K562 (cell line): ENCODE results near the gene TMF1. TPM values are rescaled to one million over a fixed set of nuclear protein-coding genes. Genes with fewer than 3 reads are reported as not detected.

Source experiments
- CBFA2T3 ChIP-seq: fragments of 450-650 bp; IDR thresholded peaks from 2 replicates; pipeline ENCODE4 v1.6.1; 2017
- CHCHD3 ChIP-seq: fragments of 250-450 bp; sonication (Bioruptor Pico); IDR thresholded peaks from 2 replicates; pipeline ENCODE4 v2.1.2; 2022; ENCODE audit warnings: mild to moderate bottlenecking
- ESRRB ChIP-seq: fragments of 250-450 bp; sonication (Bioruptor Pico); IDR thresholded peaks from 2 replicates; pipeline ENCODE4 v1.5.0; 2020; ENCODE audit warnings: mild to moderate bottlenecking, moderate library complexity, borderline replicate concordance
- EZH2 ChIP-seq: IDR thresholded peaks from 2 replicates; pipeline ENCODE4 v1.6.1; 2012; ENCODE audit warnings: low read depth, mild to moderate bottlenecking, inconsistent platforms, low read length, borderline replicate concordance
- FIP1L1 ChIP-seq: fragments of 200-400 bp; formaldehyde crosslinking; IDR thresholded peaks from 2 replicates; pipeline ENCODE4 v1.6.1; 2018; ENCODE audit warnings: mild to moderate bottlenecking, low read depth, low read length; ENCODE audit not compliant: poor library complexity, severe bottlenecking
- FOXA1 ChIP-seq: fragments of 450-650 bp; IDR thresholded peaks from 2 replicates; pipeline ENCODE4 v1.6.1; 2016; ENCODE audit warnings: mild to moderate bottlenecking, borderline replicate concordance
- HMGN3 ChIP-seq: IDR thresholded peaks from 2 replicates; pipeline ENCODE4 v1.6.1; 2011; ENCODE audit warnings: borderline replicate concordance, low read depth, mild to moderate bottlenecking, mixed read lengths, low read length; ENCODE audit not compliant: insufficient read length; ENCODE audit errors: extremely low read depth
- MIER1 ChIP-seq: fragments of 450-650 bp; IDR thresholded peaks from 2 replicates; pipeline ENCODE4 v1.6.1; 2016; ENCODE audit warnings: antibody characterized with exemption, mild to moderate bottlenecking, low read depth
- MYC ChIP-seq, 2 experiments: fragments of 250-450 bp in 1 of 2; sonication (Bioruptor Pico) in 1 of 2; IDR thresholded peaks; 2 replicates each; pipeline versions ENCODE4 v1.5.1 to v1.6.1; 2012 to 2021; ENCODE audit warnings: low read depth in 2 of 2, borderline replicate concordance in 1 of 2, improper control_type of control experiment in 1 of 2, low read length in 1 of 2, mild to moderate bottlenecking in 1 of 2, moderate library complexity in 1 of 2
- NCOR1 ChIP-seq: fragments of 450-650 bp; IDR thresholded peaks from 2 replicates; pipeline ENCODE4 v1.6.1; 2016; ENCODE audit warnings: mild to moderate bottlenecking, moderate library complexity
- PCBP1 ChIP-seq: fragments of 200-400 bp; formaldehyde crosslinking; IDR thresholded peaks from 2 replicates; pipeline ENCODE4 v1.6.1; 2018; ENCODE audit warnings: mild to moderate bottlenecking, low read depth, low read length; ENCODE audit not compliant: poor library complexity, severe bottlenecking
- POLR2A ChIP-seq: fragments of 450-650 bp; conservative IDR thresholded peaks from 2 replicates; pipeline ENCODE4 v1.6.1; 2016
- RBM14 ChIP-seq: fragments of 200-400 bp; formaldehyde crosslinking; IDR thresholded peaks from 2 replicates; pipeline ENCODE4 v1.6.1; 2018; ENCODE audit warnings: low read depth, mild to moderate bottlenecking, low read length, moderate library complexity, borderline replicate concordance; ENCODE audit not compliant: insufficient read depth
- TBL1XR1 ChIP-seq, 2 experiments: IDR thresholded peaks; 2 replicates each; pipeline ENCODE4 v1.6.1; 2012; ENCODE audit warnings: improper control_type of control experiment in 2 of 2, low read length in 2 of 2, mild to moderate bottlenecking in 1 of 2
- XRCC5 ChIP-seq: fragments of 200-400 bp; formaldehyde crosslinking; IDR thresholded peaks from 2 replicates; pipeline ENCODE4 v1.6.1; 2017; ENCODE audit warnings: low read depth, mild to moderate bottlenecking, low read length
- ZFX ChIP-seq: sonication (generic); formaldehyde crosslinking; IDR thresholded peaks from 2 replicates; pipeline ENCODE4 v1.8.0; 2022; ENCODE audit warnings: mild to moderate bottlenecking, missing genetic modification reagents, moderate library complexity
- polyA plus RNA-seq, 8 experiments: library from polyadenylated mRNA; depleted of rRNA in 4 of 8; stranded (reverse) in 5 of 8; unstranded in 3 of 8; fragments of >200 nt; fragmentation: Nextera tagmentation in 2 of 8; fragmentation: Illumina TruSeq in 1 of 8; extraction: Ambion mirVana in 2 of 8; extraction: Trizol in 1 of 8; gene quantifications; 2 replicates each; pipeline versions ENCODE4 v1.2.1 to v1.2.3, GENCODE V29; 2011 to 2014; ENCODE audit warnings: inconsistent platforms in 1 of 8, missing spikeins in 1 of 8
- total RNA-seq, 7 experiments: library from RNA; depleted of rRNA in 6 of 7; stranded (reverse); fragments of >200 nt in 6 of 7; fragmentation: Illumina TruSeq in 2 of 7; extraction: Trizol in 2 of 7; gene quantifications; 2 replicates each; pipeline versions ENCODE4 v1.2.1 to v1.2.3, GENCODE V29; 2011 to 2021; ENCODE audit warnings: low replicate concordance in 1 of 7
- TF ChIP-seq, protein P1 (sequence below): sonication (generic); formaldehyde crosslinking; IDR thresholded peaks from 2 replicates; pipeline ENCODE4 v1.8.1; 2022; ENCODE audit warnings: missing genetic modification reagents
- TF ChIP-seq, protein P2 (sequence below), 2 experiments: fragments of 450-650 bp; IDR thresholded peaks; 2 replicates each; pipeline ENCODE4 v1.6.1; 2016
- TF ChIP-seq, protein P3 (sequence below): IDR thresholded peaks from 2 replicates; pipeline ENCODE4 v1.6.1; 2012; ENCODE audit warnings: low read depth, low read length, improper control_type of control experiment, borderline replicate concordance
- TF ChIP-seq, protein P4 (sequence below): fragments of 250-450 bp; sonication (Bioruptor Pico); IDR thresholded peaks from 2 replicates; pipeline ENCODE4 v1.6.1; 2021; ENCODE audit warnings: mild to moderate bottlenecking
- TF ChIP-seq, protein P5 (sequence below): sonication (generic); formaldehyde crosslinking; IDR thresholded peaks from 2 replicates; pipeline ENCODE4 v1.8.0; 2022; ENCODE audit warnings: missing genetic modification reagents, mild to moderate bottlenecking, moderate library complexity, borderline replicate concordance

TMF1 gene
- total and polyA plus RNA-seq, 9 of the 15 experiments (the other 6 are each of a cell fraction or from before 2014, with no cell fraction given), result 3.1 to 13.9 (median 10.3) TPM

DNA sequence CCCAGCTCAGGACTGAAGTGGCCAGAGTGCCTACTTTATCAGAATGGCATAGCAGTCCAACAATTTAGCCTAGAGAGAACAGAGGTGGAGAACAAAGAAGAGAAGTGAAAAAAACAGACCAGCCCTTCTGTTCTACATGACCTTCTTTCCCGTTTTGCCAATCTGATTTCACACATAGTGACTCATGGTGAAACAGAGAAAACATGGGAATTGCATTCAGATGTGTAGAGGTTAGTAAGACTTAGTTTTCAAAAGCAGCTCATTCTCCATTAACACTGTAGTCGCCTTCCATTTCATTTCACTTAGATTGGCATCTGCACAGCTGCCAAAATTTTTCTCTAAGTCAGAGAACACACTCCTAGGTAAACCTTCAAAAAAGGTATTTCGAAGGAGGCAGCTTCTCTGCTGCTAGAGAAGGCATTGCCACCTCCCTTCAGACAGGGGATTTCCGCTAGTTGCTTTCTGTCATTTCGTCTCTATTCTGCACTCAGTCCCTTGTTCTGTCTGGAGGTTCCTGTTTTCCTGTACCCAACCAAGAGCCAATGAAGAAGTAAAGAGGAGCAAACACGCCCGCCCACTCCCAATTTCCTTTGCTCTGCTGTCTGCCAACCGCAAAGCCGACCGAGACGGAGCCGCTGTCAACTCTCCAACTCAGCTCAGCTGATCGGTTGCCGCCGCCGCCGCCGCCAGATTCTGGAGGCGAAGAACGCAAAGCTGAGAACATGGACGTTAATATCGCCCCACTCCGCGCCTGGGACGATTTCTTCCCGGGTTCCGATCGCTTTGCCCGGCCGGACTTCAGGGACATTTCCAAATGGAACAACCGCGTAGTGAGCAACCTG is 32.4 kb upstream of the TMF1 start, which contains the start of gene ARL6IP5 (continued):
- peak; percentile 61; the same call in 1 of the 2 replicates for TF ChIP-seq XRCC5
- TF ChIP-seq PCBP1, result no peak
- no peak for TF ChIP-seq MIER1
- no peak for TF ChIP-seq CBFA2T3
- no peak for TF ChIP-seq EZH2
- TF ChIP-seq RBM14, result no peak
- TF ChIP-seq, protein P1, sequence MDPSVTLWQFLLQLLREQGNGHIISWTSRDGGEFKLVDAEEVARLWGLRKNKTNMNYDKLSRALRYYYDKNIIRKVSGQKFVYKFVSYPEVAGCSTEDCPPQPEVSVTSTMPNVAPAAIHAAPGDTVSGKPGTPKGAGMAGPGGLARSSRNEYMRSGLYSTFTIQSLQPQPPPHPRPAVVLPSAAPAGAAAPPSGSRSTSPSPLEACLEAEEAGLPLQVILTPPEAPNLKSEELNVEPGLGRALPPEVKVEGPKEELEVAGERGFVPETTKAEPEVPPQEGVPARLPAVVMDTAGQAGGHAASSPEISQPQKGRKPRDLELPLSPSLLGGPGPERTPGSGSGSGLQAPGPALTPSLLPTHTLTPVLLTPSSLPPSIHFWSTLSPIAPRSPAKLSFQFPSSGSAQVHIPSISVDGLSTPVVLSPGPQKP, result no peak
- no peak for TF ChIP-seq FOXA1
- peak; percentile 49; the same call in 1 of the 2 replicates for TF ChIP-seq POLR2A
- no peak for TF ChIP-seq ZFX (CRISPR knock-in tag)
- TF ChIP-seq, protein P2, sequence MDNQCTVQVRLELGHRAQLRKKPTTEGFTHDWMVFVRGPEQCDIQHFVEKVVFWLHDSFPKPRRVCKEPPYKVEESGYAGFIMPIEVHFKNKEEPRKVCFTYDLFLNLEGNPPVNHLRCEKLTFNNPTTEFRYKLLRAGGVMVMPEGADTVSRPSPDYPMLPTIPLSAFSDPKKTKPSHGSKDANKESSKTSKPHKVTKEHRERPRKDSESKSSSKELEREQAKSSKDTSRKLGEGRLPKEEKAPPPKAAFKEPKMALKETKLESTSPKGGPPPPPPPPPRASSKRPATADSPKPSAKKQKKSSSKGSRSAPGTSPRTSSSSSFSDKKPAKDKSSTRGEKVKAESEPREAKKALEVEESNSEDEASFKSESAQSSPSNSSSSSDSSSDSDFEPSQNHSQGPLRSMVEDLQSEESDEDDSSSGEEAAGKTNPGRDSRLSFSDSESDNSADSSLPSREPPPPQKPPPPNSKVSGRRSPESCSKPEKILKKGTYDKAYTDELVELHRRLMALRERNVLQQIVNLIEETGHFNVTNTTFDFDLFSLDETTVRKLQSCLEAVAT (IDR thresholded peaks at IDR 0.05), result peak in 1 of 2 experiments; percentile 71; a peak in 2 of 4 replicates
- no peak for TF ChIP-seq CHCHD3 (CRISPR knock-in tag)
- TF ChIP-seq, protein P3, sequence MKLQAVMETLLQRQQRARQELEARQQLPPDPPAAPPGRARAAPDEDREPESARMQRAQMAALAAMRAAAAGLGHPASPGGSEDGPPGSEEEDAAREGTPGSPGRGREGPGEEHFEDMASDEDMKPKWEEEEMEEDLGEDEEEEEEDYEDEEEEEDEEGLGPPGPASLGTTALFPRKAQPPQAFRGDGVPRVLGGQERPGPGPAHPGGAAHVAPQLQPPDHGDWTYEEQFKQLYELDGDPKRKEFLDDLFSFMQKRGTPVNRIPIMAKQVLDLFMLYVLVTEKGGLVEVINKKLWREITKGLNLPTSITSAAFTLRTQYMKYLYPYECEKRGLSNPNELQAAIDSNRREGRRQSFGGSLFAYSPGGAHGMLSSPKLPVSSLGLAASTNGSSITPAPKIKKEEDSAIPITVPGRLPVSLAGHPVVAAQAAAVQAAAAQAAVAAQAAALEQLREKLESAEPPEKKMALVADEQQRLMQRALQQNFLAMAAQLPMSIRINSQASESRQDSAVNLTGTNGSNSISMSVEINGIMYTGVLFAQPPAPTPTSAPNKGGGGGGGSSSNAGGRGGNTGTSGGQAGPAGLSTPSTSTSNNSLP, result no peak
- TF ChIP-seq MYC (IDR thresholded peaks at IDR 0.05; ENCODE audit: low read depth, low read length), result 0 out of 2 replicates have a peak, but pooled peaks have one; percentile 35
- TF ChIP-seq MYC (CRISPR knock-in tag; IDR thresholded peaks at IDR 0.05; ENCODE audit: borderline replicate concordance, low read depth), result no peak
- peak; percentile 41 for TF ChIP-seq HMGN3
- no peak for TF ChIP-seq TBL1XR1 (IDR thresholded peaks at IDR 0.05; ENCODE audit: low read length in 2 of 2)
- TF ChIP-seq FIP1L1, result no peak
- TF ChIP-seq ESRRB (CRISPR knock-in tag), result no peak
- TF ChIP-seq NCOR1, result no peak
- TF ChIP-seq, protein P4, sequence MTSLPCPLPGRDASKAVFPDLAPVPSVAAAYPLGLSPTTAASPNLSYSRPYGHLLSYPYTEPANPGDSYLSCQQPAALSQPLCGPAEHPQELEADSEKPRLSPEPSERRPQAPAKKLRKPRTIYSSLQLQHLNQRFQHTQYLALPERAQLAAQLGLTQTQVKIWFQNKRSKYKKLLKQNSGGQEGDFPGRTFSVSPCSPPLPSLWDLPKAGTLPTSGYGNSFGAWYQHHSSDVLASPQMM (CRISPR knock-in tag), result no peak
- TF ChIP-seq, protein P5, sequence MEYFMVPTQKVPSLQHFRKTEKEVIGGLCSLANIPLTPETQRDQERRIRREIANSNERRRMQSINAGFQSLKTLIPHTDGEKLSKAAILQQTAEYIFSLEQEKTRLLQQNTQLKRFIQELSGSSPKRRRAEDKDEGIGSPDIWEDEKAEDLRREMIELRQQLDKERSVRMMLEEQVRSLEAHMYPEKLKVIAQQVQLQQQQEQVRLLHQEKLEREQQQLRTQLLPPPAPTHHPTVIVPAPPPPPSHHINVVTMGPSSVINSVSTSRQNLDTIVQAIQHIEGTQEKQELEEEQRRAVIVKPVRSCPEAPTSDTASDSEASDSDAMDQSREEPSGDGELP (CRISPR knock-in tag), result peak; percentile 100
